ENCODE measurements around the gene KRTAP12-2. TPM values are rescaled to one million over a fixed set of nuclear protein-coding genes. Genes with fewer than 3 reads are reported as not detected.

KRTAP12-2 gene
- total RNA-seq, 1 experiment from 2014 or later = not detected

Other genes with a start within 250 kb of the KRTAP12-2 start
- gene LRRC3, start 211.4 kb downstream of the KRTAP12-2 start, total RNA-seq (2014; rRNA removed; shearing (Covaris generic)) = 0.55 and 2.3 TPM in 2 replicates
- gene KRTAP10-1, start 126.7 kb downstream of the KRTAP12-2 start, total RNA-seq (2014; rRNA removed; shearing (Covaris generic)) = not detected in 2 replicates
- not detected in 2 replicates for gene KRTAP10-2, start 115.4 kb downstream of the KRTAP12-2 start, total RNA-seq (2014; rRNA removed; shearing (Covaris generic))
- gene KRTAP10-3, start 108.1 kb downstream of the KRTAP12-2 start, total RNA-seq (2014; rRNA removed; shearing (Covaris generic)) = not detected in 2 replicates
- gene KRTAP10-4, start 93.2 kb downstream of the KRTAP12-2 start, total RNA-seq (2014; rRNA removed; shearing (Covaris generic)) = not detected in 2 replicates
- gene KRTAP10-5, start 86.3 kb downstream of the KRTAP12-2 start, total RNA-seq (2014; rRNA removed; shearing (Covaris generic)) = not detected in 2 replicates
- not detected in 2 replicates for gene KRTAP10-6, start 74.4 kb downstream of the KRTAP12-2 start, total RNA-seq (2014; rRNA removed; shearing (Covaris generic))
- not detected in 2 replicates for gene KRTAP10-7, start 66.3 kb downstream of the KRTAP12-2 start, total RNA-seq (2014; rRNA removed; shearing (Covaris generic))
- gene KRTAP10-8, start 54.8 kb downstream of the KRTAP12-2 start, total RNA-seq (2014; rRNA removed; shearing (Covaris generic)) = not detected in 2 replicates
- not detected in 2 replicates for gene KRTAP10-9, start 39.8 kb downstream of the KRTAP12-2 start, total RNA-seq (2014; rRNA removed; shearing (Covaris generic))
- gene KRTAP10-10, start 29.6 kb downstream of the KRTAP12-2 start, total RNA-seq (2014; rRNA removed; shearing (Covaris generic)) = not detected in 2 replicates
- gene KRTAP10-11, start 20.5 kb downstream of the KRTAP12-2 start, total RNA-seq (2014; rRNA removed; shearing (Covaris generic)) = not detected in 2 replicates
- gene KRTAP12-4, start 12.3 kb downstream of the KRTAP12-2 start, total RNA-seq (2014; rRNA removed; shearing (Covaris generic)) = not detected in 2 replicates
- not detected in 2 replicates for gene KRTAP12-3, start 9.0 kb downstream of the KRTAP12-2 start, total RNA-seq (2014; rRNA removed; shearing (Covaris generic))
- gene KRTAP12-1, start 15.2 kb upstream of the KRTAP12-2 start, total RNA-seq (2014; rRNA removed; shearing (Covaris generic)) = not detected in 2 replicates
- not detected in 2 replicates for gene KRTAP10-12, start 30.2 kb upstream of the KRTAP12-2 start, total RNA-seq (2014; rRNA removed; shearing (Covaris generic))
- not detected in 2 replicates for gene TSPEAR, start 44.6 kb upstream of the KRTAP12-2 start, total RNA-seq (2014; rRNA removed; shearing (Covaris generic))
- gene UBE2G2, start 134.9 kb upstream of the KRTAP12-2 start, total RNA-seq (2014; rRNA removed; shearing (Covaris generic)) = 55.2 and 61.8 TPM in 2 replicates
- gene SUMO3, start 151.1 kb upstream of the KRTAP12-2 start, total RNA-seq (2014; rRNA removed; shearing (Covaris generic)) = 54.2 and 59.0 TPM in 2 replicates
- 172 and 243 TPM in 2 replicates for gene PTTG1IP, start 206.8 kb upstream of the KRTAP12-2 start, total RNA-seq (2014; rRNA removed; shearing (Covaris generic))